ENCODE data around the gene OR2V2.
"Not testable (repeated sequence)": the region's sequence is repeated elsewhere in the genome, so short reads cannot be mapped to it uniquely, and the experiment has no call there.

The OR2V2 gene
- 0 to 1.8 (median 0) reads per million in 17 experiments for total RNA-seq

DNA sequence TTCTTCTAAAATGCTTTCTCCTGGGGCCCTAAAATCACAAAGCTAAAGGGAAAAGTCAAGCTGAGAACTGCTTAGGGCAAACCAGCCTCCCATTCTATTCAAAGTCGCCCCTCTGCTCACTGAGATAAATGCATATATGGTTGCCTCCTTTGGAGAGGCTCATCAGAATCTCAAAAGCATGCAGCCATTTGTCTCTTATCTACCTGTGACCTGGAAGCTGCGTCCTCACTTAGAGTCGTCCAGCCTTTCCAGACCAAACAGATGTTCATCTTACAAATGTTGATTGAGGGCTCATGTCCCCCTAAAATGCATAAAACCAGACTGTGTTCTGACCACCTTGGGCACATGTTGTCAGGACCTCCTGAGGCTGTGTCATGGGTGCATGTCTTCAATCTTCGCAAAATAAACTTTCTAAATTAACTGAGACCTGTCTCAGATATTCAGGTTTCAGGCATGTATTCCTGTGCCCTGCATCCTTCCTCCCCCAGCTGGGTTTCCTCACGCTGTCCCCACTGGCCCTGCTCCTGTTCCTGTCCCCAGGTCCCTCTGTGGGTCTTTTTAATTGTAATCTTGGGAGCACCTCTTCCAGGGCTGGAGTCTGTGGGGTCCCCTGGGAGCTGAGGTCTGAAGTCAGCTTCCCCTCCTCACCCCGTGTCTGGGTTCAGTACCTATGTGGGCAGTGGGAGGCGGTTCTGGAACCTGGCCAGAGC, at the start of gene OR2V2:
TSS of gene OR2V2 (plus strand) at position 660 of the 710 bp plus-strand sequence. CDS start 7,357 bp downstream, outside the sequence.
- not testable (repeated sequence) for DNase-seq

GRCh38 chr5:181097759-181098491, 49.5 kb upstream of the OR2V2 start:
- not testable (repeated sequence) for DNase-seq

DNA sequence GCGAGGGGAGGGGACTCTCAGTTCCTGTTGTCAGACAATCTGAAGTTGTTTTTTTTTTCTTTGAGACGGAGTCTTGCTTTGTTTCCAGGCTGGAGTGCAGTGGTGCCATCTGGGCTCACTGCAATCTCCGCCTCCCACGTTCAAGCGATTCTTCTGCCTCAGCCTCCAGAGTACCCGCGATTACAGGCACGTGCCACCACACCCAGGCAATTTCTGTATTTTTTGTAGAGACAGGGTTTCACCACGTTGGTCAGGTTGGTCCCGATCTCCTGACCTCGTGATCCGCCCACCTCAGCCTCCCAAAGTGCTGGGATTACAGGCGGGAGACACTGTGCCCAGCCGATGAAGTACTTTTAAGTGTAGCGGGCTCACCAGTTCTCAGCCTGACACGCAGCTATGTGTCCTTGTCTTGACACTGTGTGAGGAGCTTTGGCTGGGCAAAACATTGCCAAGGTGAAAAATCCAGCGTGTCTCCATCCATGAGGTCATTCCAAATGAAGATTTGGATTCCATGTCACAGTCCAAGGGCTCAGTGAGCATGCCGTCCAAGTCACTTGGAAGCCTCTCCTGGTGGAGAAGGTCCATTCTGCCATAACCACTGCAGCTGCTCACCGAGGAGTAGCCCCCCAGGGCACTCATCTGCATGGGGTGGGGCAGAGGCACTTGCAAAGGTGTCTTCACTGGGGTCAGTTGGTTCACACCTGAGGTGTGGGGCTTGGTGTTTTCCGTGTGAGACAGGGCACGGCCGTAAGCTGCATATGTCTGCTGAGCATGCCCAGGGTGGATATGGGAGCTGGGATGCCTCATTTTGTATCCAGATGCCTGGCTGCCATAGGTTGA, 48.4 kb upstream of the OR2V2 start:
- no peak for DNase-seq

DNA sequence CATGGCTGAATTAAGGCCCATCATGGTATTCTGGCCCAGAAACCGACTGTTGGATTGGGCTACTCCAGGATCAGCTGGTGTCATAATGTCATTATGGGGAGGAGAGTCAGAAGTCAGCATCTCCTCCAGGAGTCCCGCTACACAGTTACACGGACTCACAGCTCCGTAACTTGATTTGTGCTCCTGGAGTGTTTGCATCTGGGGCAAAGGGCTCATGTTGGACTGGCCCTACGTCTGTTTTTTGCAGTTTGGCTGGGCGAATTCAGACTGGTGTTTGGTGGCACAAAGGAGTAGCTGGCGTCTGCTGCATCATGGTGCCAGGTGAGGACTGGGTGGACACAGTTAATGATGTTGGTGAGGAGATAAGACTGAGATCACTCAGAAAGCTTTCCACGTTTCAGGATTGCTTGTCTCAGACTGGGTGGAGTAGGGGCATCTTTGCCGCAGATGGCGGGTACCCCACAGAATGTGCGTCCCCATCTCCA, 47.7 kb upstream of the OR2V2 start:
- DNase-seq: no peak

- no peak for DNase-seq
Observed at GRCh38 chr5:181100121-181100875, 47.1 kb upstream of the OR2V2 start.

DNA sequence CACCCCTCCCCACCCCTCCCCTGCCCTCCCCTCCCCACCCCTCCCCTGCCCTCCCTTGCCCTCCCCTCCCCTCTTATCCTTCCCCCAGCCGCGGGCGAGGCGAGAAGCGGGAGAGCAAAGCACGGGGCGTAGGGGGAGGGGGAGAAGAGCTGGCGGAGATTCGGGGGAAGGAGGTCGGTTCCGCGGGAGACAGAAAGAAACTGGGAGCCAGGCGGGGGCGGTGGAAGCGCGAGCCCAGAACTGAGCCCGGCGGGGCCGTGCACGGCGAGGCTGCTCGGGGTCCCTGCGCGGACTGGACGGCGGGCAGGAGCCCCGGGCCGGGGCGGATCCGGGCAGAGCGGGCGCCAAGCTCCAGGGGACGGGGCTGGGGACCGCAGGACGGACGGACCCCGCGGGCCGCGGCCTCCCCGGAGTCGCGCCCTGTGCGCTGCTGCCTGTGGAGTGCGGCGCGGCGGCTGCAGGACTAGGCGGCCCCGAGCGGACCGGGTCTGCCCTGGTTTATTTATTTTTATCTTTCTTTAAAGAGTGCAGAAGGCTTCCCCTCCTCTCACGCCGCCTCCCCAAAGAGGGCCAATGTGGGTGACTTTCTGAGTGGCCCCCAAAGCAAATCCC, 46.2 kb upstream of the OR2V2 start:
- DNase-seq: not testable (repeated sequence)

GRCh38 chr5:181101930-181102674, 45.3 kb upstream of the OR2V2 start:
- not testable (repeated sequence) for DNase-seq

GRCh38 chr5:181104259-181104568, 43.2 kb upstream of the OR2V2 start:
- DNase-seq: peak in 3 of 4 experiments; percentile 6 to 21 (median 17)

- DNase-seq: not testable (repeated sequence)
Observed at GRCh38 chr5:181104606-181105390, 42.6 kb upstream of the OR2V2 start.

GRCh38 chr5:181105391-181106025, 41.9 kb upstream of the OR2V2 start:
- DNase-seq: peak in 3 of 4 experiments; percentile 27 to 36 (median 28)

GRCh38 chr5:181107699-181108098, 39.7 kb upstream of the OR2V2 start:
- no peak for DNase-seq

DNA sequence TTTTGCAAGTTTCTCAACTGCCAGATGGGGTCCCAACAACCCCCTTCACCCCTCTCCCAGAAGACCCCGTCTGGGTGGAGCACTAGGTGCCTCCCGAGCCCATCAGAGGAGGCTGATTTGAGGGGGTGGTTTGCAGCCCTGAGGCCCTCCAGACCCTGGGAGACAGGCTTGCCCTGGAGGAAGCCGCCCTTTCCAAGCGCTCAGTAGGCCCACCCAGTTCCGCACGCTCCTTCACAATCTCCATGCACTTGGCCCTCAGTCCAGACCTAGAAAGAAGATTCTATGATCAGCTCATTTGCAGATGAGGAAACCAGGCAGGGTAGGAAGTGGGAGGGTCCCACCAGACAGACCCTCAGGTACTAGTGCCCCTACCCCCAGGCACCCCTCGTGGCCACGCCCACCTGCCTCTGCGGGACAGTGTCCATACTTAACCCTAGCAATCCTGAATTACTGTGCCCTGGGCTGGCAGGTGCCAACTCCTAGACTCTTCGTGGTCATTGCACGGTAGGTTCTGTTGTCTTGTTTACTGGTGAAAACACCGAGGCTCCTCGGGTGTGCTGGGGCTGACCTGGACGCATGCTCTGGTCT, 38.7 kb upstream of the OR2V2 start:
- DNase-seq: no peak

DNA sequence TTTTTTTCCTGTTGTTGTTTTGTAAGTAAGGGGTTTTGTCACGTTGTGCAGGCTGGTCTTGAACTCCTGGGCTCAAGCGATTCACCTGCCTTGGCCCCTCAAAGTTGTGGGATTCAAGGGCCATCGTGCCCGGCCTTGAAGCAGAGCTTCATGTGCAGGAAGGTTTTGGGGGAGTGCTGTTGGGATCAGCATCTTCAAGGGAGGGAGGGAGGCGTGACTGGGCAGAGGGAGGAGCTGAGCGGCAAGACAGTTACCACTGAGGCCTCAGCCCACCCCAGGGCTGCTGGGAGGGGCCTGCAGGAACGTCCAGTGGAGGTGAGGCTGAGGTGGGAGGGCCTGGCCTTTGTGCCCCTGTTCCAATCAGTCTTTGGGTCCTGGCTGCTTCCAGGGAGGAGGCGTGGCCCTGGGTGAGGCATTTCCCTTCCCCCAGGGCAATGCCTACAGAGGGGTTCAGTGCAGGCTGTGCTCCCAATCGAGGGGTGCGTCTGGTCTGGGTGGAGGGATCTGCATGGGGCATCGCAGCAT, 37.8 kb upstream of the OR2V2 start:
- no peak for DNase-seq

- no peak for DNase-seq
Observed at GRCh38 chr5:181111010-181111409, 36.4 kb upstream of the OR2V2 start.

DNA sequence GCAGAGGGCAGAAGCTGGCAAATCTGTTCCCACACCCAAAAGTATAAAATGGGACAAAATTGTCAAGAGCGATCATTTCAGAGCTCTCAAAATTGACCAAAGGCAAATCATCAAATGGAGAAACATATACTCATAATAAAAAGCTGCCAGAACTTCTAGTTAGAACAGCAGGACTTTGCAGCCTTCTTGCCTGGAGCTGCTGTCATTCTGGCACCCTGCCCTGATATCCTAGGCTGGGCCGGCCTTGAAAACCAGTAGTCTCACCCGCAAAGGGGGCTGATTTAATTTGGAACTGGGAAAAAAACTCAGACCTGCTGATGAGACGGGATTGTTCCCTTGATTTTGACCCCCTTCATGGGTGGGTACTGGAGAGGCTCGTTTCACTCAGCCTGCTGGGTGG, 34.9 kb upstream of the OR2V2 start:
- DNase-seq: no peak

DNA sequence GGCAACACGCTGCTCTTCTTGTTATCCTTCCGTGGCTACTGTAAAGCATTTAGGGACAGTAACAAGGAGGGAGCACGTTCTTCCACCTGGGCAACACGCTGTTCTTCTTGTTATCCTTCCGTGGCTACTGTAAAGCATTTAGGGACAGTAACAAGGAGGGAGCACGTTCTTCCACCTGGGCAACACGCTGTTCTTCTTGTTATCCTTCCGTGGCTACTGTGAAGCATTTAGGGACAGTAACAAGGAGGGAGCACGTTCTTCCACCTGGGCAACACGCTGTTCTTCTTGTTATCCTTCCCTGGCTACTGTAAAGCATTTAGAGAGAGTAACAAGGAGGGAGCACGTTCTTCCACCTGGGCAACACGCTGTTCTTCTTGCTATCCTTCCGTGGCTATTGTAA, 33.8 kb upstream of the OR2V2 start:
- DNase-seq: not testable (repeated sequence)

GRCh38 chr5:181114284-181114843, 33.0 kb upstream of the OR2V2 start:
- no peak for DNase-seq
